Activated CD4-positive, alpha-beta T cell treated with anti-CD3 and anti-CD28 coated beads, Interleukin-2, amount 10 ng/mL, durations not matched to agents 7 days and 5 days (primary cell): ENCODE results near the gene LMBR1L. TPM values are rescaled to one million over a fixed set of nuclear protein-coding genes. Genes with fewer than 3 reads are reported as not detected.
"Not testable (repeated sequence)": the region's sequence is repeated elsewhere in the genome, so short reads cannot be mapped to it uniquely, and the experiment has no call there.

ENCODE experiments used
- CTCF ChIA-PET: fragments of 350-600 bp; sonication (Branson Sonifier 250); formaldehyde crosslinking; loops from one replicate; lab custom pipeline; 2021; ENCODE audit warnings: antibody characterized with exemption; lab: Charles Lee
- POLR2A ChIA-PET: fragments of 350-600 bp; sonication (Branson Sonifier 250); formaldehyde crosslinking; loops from one replicate; lab custom pipeline; 2021; ENCODE audit warnings: antibody characterized with exemption; lab: Charles Lee
- DNase-seq: peaks from one replicate; pipeline ENCODE4 v3.0.0-alpha.2; 2020
- H3K27ac Mint-ChIP-seq: one replicate; pipeline ENCODE4 v1.8.0; 2021; ENCODE audit warnings: mild to moderate bottlenecking, moderate library complexity, mixed read lengths
- H3K27me3 Mint-ChIP-seq: one replicate; pipeline ENCODE4 v1.8.0; 2021; ENCODE audit warnings: mixed read lengths
- H3K36me3 Mint-ChIP-seq: one replicate; pipeline ENCODE4 v1.8.0; 2021; ENCODE audit warnings: low read depth, mixed read lengths
- H3K4me1 Mint-ChIP-seq: one replicate; pipeline ENCODE4 v1.8.0; 2021; ENCODE audit warnings: mixed read lengths
- H3K4me3 Mint-ChIP-seq: one replicate; pipeline ENCODE4 v1.8.0; 2021; ENCODE audit warnings: mild to moderate bottlenecking, moderate library complexity, mixed read lengths
- H3K9me3 Mint-ChIP-seq: one replicate; pipeline ENCODE4 v1.8.0; 2021; ENCODE audit warnings: mixed read lengths
- total RNA-seq, 2 experiments: library from RNA; stranded (reverse); gene quantifications; one replicate each; pipeline ENCODE4 v1.2.3, GENCODE V29; 2021

Gene LMBR1L, protein sequence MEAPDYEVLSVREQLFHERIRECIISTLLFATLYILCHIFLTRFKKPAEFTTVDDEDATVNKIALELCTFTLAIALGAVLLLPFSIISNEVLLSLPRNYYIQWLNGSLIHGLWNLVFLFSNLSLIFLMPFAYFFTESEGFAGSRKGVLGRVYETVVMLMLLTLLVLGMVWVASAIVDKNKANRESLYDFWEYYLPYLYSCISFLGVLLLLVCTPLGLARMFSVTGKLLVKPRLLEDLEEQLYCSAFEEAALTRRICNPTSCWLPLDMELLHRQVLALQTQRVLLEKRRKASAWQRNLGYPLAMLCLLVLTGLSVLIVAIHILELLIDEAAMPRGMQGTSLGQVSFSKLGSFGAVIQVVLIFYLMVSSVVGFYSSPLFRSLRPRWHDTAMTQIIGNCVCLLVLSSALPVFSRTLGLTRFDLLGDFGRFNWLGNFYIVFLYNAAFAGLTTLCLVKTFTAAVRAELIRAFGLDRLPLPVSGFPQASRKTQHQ
- 10 to 100 TPM; 60.3 to 62.3 TPM for total RNA-seq

DNA sequence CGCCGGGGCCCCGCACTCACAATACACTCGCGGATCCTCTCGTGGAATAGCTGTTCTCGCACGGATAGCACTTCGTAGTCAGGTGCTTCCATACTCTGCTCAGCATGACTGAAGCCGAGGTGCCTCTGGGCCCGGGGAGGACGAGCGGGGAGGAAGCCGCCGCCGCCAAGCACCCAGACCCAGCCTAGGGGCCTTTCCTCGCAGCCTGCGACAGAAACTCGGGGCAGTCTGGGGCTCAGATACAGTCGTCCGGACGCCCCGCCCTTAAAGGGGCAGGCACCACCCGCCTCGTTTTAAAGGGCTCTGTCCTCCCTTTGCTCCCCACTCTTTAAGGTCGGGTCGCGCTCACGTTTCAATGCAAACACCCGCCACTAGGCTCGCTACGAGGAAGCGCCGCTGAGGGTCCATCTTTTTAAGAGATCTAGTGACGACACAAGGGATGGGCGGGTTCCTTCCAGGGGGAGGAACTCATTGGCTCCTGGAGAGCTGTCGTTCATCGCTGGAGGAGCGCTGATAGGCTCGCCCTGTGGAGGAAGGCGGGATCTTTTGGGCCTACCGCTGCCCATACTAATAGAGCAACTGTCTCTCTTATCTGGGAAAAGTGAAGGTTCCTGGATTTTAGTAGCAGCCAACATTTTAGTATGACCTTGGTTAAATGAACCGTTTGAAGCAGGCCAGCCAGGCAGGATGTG is at the start of gene LMBR1L:
Gene LMBR1L, minus strand, starts transcription at position 384 of the 692 bp plus-strand sequence. Its CDS starts 292 bp downstream, at position 92.
- ChIA-PET CTCF (interaction anchor here (0.6 to 7.3 kb wide), 19 partner anchors 9 to 169 kb away, joined by 3 to 47 read pairs (median 3); partner anchors contain the start of genes DHH and TUBA1B), POLR2A (interaction anchor here (0.7 to 2.8 kb wide), 2 partner anchors 20 to 122 kb away, joined by 3 to 9 read pairs; partner anchors contain the start of gene TUBA1B)
- H3K27me3 Mint-ChIP-seq = no peaks in the 10 kb centered on the region
- DNase-seq = peak; percentile 99
- H3K36me3 Mint-ChIP-seq = peaks cover 4% of the 10 kb centered on the region
- peaks cover 25% of the 10 kb centered on the region for H3K4me1 Mint-ChIP-seq
- H3K4me3 Mint-ChIP-seq = peak within 1 kb of the TSS; percentile 96
- no peaks in the 10 kb centered on the region for H3K9me3 Mint-ChIP-seq
- peak within 1 kb of the TSS; percentile 94 for H3K27ac Mint-ChIP-seq

- H3K4me3 Mint-ChIP-seq = no peak overlapping the region
- H3K36me3 Mint-ChIP-seq = no peaks in the 10 kb centered on the region
- peak overlapping the region; percentile 25 for H3K27ac Mint-ChIP-seq
- no peaks in the 10 kb centered on the region for H3K27me3 Mint-ChIP-seq
- no peaks in the 10 kb centered on the region for H3K9me3 Mint-ChIP-seq
- POLR2A ChIA-PET = no interaction called here
- H3K4me1 Mint-ChIP-seq = peaks cover 5% of the 10 kb centered on the region
- no peak for DNase-seq
- CTCF ChIA-PET = no interaction called here
Measured at GRCh38 chr12:49160399-49160798, 49.8 kb upstream of the LMBR1L start.

- H3K27ac Mint-ChIP-seq = no peak overlapping the region
- H3K4me1 Mint-ChIP-seq = peaks cover 10% of the 10 kb centered on the region
- no peaks in the 10 kb centered on the region for H3K9me3 Mint-ChIP-seq
- DNase-seq = no peak
- H3K27me3 Mint-ChIP-seq = no peaks in the 10 kb centered on the region
- H3K36me3 Mint-ChIP-seq = peaks cover 3% of the 10 kb centered on the region
- ChIA-PET CTCF (interaction anchor here (0.6 kb wide), 1 partner anchor 34 kb away, joined by 3 read pairs; no protein-coding TSS in a partner anchor), POLR2A (no interaction called here)
- H3K4me3 Mint-ChIP-seq = no peak overlapping the region
Measured at GRCh38 chr12:49154221-49154620, 43.6 kb upstream of the LMBR1L start.

- Mint-ChIP-seq H3K4me1 (peaks cover 8% of the 10 kb centered on the region), H3K27ac (no peak overlapping the region), H3K27me3 (no peaks in the 10 kb centered on the region), H3K4me3 (no peak overlapping the region), H3K9me3 (no peaks in the 10 kb centered on the region), H3K36me3 (peaks cover 9% of the 10 kb centered on the region)
- ChIA-PET POLR2A (interaction anchor here (1.0 kb wide), 1 partner anchor 41 kb away, joined by 4 read pairs; no protein-coding TSS in a partner anchor), CTCF (interaction anchor here (1.1 kb wide), 1 partner anchor 36 kb away, joined by 3 read pairs; no protein-coding TSS in a partner anchor)
- no peak for DNase-seq
Measured at GRCh38 chr12:49147384-49147783, 36.7 kb upstream of the LMBR1L start.

DNA sequence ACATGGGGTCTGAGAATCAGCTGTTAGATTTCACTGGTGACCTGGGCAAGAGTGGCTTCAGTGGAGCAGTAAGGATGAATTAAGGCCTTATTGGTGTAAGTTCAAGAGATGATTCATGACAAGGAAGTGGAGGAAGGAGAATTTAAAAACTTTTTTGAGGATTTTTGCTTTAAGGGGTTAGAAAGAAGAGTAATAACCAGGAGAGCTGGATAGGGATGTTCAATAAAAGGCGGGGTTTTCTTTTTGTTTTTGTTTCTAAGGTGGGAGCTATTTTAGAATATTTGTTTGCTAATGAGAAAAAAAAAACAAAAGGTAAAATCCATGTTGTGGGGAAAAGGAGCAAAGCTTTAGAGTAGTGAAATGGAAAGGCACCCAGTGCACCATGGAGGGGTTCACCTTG is 35.8 kb upstream of the LMBR1L start:
- peaks cover 8% of the 10 kb centered on the region for H3K4me1 Mint-ChIP-seq
- H3K36me3 Mint-ChIP-seq = peaks cover 9% of the 10 kb centered on the region
- no peak overlapping the region for H3K4me3 Mint-ChIP-seq
- H3K27me3 Mint-ChIP-seq = no peaks in the 10 kb centered on the region
- CTCF ChIA-PET = interaction anchor here (0.8 to 1.8 kb wide), 5 partner anchors 13 to 328 kb away, joined by 3 to 10 read pairs (median 3); partner anchors contain the start of gene CACNB3
- POLR2A ChIA-PET = interaction anchor here (1.0 kb wide), 1 partner anchor 42 kb away, joined by 4 read pairs; no protein-coding TSS in a partner anchor
- DNase-seq = no peak
- H3K27ac Mint-ChIP-seq = no peak overlapping the region
- H3K9me3 Mint-ChIP-seq = no peaks in the 10 kb centered on the region

- POLR2A ChIA-PET = interaction anchor here (0.6 kb wide), 1 partner anchor 19 kb away, joined by 3 read pairs; no protein-coding TSS in a partner anchor
- no peak overlapping the region for H3K4me3 Mint-ChIP-seq
- peaks cover 5% of the 10 kb centered on the region for H3K36me3 Mint-ChIP-seq
- no peak overlapping the region for H3K27ac Mint-ChIP-seq
- no peaks in the 10 kb centered on the region for H3K9me3 Mint-ChIP-seq
- H3K4me1 Mint-ChIP-seq = no peaks in the 10 kb centered on the region
- CTCF ChIA-PET = interaction anchor here (0.6 to 1.2 kb wide), 6 partner anchors 13 to 97 kb away, joined by 3 to 6 read pairs (median 4); no protein-coding TSS in a partner anchor
- no peaks in the 10 kb centered on the region for H3K27me3 Mint-ChIP-seq
- DNase-seq = no peak
Measured at GRCh38 chr12:49144384-49144783, 33.7 kb upstream of the LMBR1L start.

GRCh38 chr12:49138999-49139398 is 28.4 kb upstream of the LMBR1L start:
- Mint-ChIP-seq H3K27me3 (no peaks in the 10 kb centered on the region), H3K36me3 (no peaks in the 10 kb centered on the region), H3K4me3 (no peak overlapping the region), H3K4me1 (peaks cover 4% of the 10 kb centered on the region), H3K9me3 (no peaks in the 10 kb centered on the region), H3K27ac (no peak overlapping the region)
- ChIA-PET POLR2A (no interaction called here), CTCF (interaction anchor here (0.9 to 1.5 kb wide), 2 partner anchors 8 to 95 kb away, joined by 3 to 6 read pairs; partner anchors contain the start of gene TUBA1B)
- DNase-seq = no peak

DNA sequence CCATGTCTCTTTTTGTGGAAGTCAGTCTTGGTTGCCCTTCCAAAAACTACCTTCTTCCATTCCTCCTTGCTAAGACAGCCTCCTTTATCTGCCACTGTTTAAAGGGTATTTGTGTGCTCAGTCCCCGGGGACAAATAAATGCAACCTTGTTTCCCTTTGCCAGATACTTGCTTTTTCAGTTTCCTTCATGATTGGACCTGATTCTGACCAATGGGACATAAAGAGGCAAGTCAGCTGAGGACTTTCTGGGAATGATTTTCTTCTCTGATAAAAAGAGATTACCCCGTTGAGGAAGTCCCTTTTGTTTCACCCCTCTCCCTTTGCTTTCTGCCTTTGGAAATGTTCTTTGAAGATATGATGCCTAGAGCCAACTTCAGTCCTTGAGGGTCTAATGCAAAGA is 27.9 kb upstream of the LMBR1L start:
- POLR2A ChIA-PET = no interaction called here
- H3K27me3 Mint-ChIP-seq = no peaks in the 10 kb centered on the region

DNA sequence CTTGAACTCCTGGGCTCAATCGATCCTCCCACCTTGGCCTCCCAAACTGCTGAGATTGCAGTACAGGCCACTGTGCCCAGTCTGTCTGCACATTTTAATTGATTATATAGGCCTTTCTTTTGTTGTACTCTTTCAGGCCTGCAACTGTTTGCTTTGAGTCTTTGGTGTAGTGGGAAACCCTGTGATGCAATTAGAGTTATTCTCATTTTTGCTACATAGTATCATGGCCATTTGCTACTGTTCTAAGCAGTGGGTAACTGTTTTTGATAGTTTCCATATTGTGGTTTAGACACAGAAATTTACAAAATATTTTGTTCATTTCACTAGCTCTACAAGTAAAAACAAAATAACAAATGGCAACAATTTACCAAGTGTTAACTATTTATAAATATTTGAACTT is 26.8 kb upstream of the LMBR1L start:
- Mint-ChIP-seq H3K36me3 (peaks cover 1% of the 10 kb centered on the region), H3K27ac (no peak overlapping the region), H3K9me3 (no peaks in the 10 kb centered on the region), H3K4me3 (no peak overlapping the region), H3K27me3 (no peaks in the 10 kb centered on the region), H3K4me1 (peaks cover 19% of the 10 kb centered on the region)
- no peak for DNase-seq
- ChIA-PET CTCF (no interaction called here), POLR2A (no interaction called here)

More for the DNA sequence above, 27.9 kb upstream of the LMBR1L start:
- Mint-ChIP-seq H3K4me1 (peaks cover 8% of the 10 kb centered on the region), H3K27ac (no peak overlapping the region), H3K36me3 (peaks cover 1% of the 10 kb centered on the region), H3K9me3 (no peaks in the 10 kb centered on the region), H3K4me3 (no peak overlapping the region)
- no peak for DNase-seq
- CTCF ChIA-PET = interaction anchor here (0.9 kb wide), 1 partner anchor 119 kb away, joined by 3 read pairs; no protein-coding TSS in a partner anchor

- DNase-seq, H3K4me3 Mint-ChIP-seq, CTCF ChIA-PET, H3K9me3 Mint-ChIP-seq, H3K36me3 Mint-ChIP-seq, H3K27me3 Mint-ChIP-seq, POLR2A ChIA-PET: not testable (repeated sequence)
- Mint-ChIP-seq H3K4me1 (peaks cover 24% of the 10 kb centered on the region), H3K27ac (peak overlapping the region; percentile 25)
Measured at GRCh38 chr12:49136997-49137396, 26.4 kb upstream of the LMBR1L start.

- Mint-ChIP-seq H3K36me3 (peaks cover 28% of the 10 kb centered on the region), H3K9me3 (no peaks in the 10 kb centered on the region), H3K27ac (no peak overlapping the region), H3K27me3 (no peaks in the 10 kb centered on the region), H3K4me3 (no peak overlapping the region), H3K4me1 (peaks cover 42% of the 10 kb centered on the region)
- CTCF ChIA-PET = interaction anchor here (1.1 to 1.6 kb wide), 3 partner anchors 24 to 102 kb away, joined by 3 to 6 read pairs (median 3); no protein-coding TSS in a partner anchor
- DNase-seq = no peak
- POLR2A ChIA-PET = no interaction called here
Measured at GRCh38 chr12:49133590-49133989, 22.9 kb upstream of the LMBR1L start.

DNA sequence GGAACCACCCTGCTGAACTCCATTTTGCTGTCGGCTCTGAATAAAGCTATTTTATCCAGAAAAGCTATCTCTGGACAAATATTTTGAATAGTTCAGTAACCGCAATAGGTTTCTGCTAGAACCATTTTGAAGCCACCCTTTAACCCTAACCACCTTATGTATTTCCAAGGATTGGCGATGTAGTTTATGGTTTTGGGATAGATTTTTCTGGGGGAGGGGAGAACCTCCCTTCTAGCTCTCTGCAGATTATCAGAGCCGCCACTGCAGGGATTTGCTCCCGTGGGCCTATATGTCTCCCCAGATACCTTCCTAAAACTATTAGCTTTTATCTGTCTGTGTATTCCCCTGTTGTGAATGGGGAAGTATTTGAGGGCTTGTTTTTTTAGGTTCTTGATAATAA is 22.4 kb upstream of the LMBR1L start:
- POLR2A ChIA-PET = no interaction called here
- Mint-ChIP-seq H3K27me3 (no peaks in the 10 kb centered on the region), H3K4me3 (peak overlapping the region; percentile 82), H3K36me3 (peaks cover 32% of the 10 kb centered on the region), H3K9me3 (no peaks in the 10 kb centered on the region), H3K4me1 (peaks cover 41% of the 10 kb centered on the region), H3K27ac (no peak overlapping the region)
- CTCF ChIA-PET = interaction anchor here (0.6 to 1.6 kb wide), 4 partner anchors 23 to 323 kb away, joined by 3 to 6 read pairs (median 3); no protein-coding TSS in a partner anchor
- DNase-seq = no peak
